GM19023 (cell line): ENCODE measurements around the gene CHST12.

ENCODE experiments used
- ATAC-seq: cut with Tn5 transposase; IDR thresholded peaks from one replicate; pipeline ENCODE4 v1.9.1; 2021; ENCODE audit warnings: mild to moderate bottlenecking, moderate library complexity; ENCODE audit not compliant: unreplicated experiment

Gene CHST12

DNA sequence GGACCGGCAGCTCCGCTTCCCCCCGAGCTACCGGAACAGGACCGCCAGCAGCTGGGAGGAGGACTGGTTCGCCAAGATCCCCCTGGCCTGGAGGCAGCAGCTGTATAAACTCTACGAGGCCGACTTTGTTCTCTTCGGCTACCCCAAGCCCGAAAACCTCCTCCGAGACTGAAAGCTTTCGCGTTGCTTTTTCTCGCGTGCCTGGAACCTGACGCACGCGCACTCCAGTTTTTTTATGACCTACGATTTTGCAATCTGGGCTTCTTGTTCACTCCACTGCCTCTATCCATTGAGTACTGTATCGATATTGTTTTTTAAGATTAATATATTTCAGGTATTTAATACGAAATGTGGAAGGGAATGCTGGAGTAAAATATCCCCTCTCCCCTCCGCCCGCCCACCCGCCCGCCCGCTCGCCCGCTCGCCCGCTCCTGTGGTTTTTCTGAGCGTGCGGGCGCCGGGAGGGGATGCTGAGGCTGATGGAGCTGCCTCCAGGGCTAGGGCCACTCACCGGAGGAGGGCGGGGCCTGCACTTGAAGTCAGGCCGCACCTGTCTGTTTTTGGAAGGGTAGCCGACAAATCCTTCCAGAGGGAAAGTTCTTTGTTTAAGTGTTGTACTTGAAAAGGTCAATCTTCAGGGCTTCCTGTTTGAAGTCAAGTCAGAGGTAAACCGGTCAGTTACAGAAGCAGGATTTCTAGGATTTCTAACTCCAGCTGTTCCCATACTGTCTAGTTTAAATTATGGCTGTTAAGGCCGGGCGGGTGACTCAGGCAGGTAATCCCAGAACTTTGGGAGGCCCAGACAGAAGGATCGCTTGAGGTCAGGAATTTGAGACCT is 30.5 kb downstream of the CHST12 start:
- no peak for ATAC-seq

DNA sequence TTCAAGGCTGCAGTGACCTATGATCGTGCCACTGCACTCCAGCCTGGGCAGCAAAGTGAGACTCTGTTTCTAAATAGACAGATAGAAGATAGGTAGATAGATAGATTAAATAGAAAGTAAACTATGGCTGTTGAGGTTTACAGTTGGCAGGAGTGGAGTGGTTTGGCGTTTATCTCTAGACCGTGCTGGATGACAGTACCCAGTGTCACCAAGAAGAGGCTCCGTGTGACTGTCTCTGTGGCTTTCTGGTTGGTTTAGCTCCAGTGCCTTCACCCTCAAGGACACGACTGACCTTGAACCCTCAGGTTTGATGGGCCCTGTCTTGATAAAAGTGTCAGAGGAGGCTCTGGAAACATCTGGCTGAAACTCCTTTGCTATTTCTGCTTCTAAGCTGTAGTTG is 31.7 kb downstream of the CHST12 start:
- no peak for ATAC-seq

GRCh38 chr7:2436341-2437104 is 33.1 kb downstream of the CHST12 start:
- no peak for ATAC-seq

GRCh38 chr7:2437136-2437535 is 33.7 kb downstream of the CHST12 start:
- no peak for ATAC-seq

GRCh38 chr7:2437537-2438148 is 34.2 kb downstream of the CHST12 start:
- ATAC-seq, result no peak

DNA sequence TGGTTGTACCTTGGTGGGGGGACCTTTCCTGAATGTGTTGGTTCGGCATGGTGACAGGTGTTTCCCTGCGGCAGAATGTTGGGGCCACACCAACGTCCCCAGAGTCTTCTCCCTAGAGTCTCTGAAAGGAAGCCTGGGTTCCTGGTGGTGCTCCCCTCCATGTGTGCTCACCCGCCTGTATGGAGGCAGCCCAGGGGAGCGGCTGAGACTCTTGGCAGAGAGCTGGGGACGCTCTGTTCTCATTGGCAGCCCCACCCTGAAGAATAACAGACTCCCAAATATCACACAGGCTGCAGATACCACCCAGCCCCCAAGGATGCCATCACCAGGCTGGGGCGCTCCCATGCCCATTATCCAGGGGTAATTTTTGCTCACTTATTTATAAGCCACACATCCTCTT is 34.8 kb downstream of the CHST12 start:
- no peak for ATAC-seq

GRCh38 chr7:2438775-2439174 is 35.4 kb downstream of the CHST12 start:
- ATAC-seq, result no peak

DNA sequence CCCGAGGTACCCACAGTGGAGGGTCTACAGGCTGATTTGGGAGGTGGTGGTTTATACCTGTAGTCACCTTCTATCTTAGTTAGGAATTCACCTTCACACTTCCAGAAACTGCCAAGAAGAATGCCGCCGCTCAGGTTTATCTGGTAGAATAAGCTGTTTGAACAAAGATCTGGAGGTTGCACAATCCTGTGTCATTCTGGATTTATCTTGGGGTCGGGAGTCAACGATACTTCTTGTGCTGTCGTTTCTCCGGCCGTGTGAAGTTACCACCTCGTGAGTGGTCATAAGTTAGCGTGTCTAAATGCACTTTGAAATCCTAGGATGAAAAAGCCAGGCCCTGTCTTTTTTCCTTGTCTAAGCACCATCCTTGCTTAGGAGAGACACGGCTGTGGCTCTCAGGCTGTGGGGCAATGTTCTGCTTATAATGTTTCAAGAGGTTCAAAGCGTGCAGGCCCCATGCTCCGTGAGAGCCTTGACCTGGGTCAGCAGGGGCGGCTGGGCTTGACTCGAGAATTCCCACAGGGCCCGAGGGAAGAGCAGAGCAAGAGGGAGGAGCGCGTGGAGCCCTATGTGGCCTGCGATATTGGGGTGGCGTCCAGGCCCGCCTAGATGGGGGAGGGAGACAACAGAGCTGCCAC is 37.3 kb downstream of the CHST12 start:
- no peak for ATAC-seq

DNA sequence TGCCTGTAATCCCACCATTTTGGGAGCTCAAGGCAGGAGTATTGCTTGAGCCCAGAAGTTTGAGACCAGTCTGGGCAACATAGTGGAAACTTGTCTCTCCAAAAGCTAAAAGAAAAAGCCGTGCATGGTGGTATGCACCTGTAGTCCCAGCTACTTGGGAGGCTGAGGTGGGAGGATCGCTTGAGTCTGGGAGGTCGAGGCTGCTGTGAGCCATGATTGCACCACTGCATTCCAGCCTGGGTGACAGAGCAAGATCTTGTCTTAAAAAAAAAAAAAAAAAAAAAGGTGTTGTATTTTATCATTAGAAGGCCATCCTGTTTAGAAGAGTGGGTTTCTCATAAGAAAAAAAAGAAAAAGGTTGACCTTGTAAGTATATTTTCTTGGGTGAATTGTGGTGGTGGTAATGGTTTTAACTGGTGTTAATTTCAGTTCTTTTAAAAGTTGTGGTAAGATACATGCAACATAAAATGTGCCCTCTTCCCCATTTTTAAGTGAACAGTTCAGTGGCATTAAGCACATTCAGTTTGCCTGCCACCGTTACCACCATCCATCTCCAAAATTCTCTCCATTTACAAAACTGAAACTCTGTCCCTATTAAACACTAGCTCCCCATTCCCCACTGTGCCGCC is 38.1 kb downstream of the CHST12 start:
- no peak for ATAC-seq

- no peak for ATAC-seq
Observed at GRCh38 chr7:2443491-2443890, 40.1 kb downstream of the CHST12 start.

GRCh38 chr7:2444476-2444875 is 41.1 kb downstream of the CHST12 start:
- ATAC-seq, result no peak

DNA sequence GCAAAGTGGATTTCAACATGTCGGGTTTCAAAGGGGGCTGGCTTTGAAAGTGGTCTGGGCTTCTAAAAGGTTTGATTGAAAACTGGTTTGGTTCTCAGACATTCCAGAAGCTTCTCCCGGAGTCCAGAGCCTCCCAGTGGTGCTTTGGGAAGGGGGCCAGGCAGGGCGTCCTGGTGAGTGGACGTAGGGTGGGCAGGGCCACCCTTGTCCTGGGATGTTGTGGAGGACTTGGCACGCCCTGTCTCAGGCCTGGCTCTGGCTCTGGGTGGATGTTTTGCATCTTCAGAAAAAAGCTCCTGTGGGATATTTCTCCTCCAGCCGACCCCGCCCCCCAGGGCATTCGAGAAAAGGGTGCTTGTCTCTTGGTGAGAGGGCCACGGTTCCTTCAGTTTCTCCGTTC is 41.6 kb downstream of the CHST12 start:
- no peak for ATAC-seq

DNA sequence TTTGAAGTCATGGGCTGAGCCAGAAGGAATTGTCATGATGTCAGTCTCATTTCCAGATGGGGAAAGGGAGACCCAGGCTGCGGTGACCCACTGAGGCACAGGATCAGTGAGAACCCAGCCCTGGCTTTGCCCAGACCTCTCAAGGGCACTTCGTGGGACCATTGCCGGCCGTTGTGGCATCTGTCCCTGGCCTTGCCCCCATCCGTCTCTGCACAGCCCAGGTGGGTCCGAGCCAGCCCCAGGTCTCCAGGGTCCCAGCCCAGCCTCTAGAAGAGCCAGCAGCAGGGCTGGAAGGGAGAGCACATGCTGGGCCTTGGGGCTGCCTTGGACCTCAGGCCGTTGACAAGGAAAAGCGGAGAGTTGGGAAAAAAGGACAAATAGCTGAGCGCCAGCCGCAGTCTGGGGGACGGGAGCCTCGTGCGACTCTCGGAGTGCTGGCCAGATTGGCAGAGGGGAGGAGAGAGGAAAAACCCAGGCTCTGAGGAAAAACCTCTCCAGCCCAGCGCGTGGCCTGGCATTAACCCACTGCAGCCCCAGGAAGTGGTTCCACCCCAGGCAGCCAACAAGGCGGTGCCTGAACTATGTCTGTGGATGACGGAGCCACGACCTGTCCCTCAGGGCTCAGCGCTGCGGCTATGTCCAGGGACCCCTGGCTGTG is 42.6 kb downstream of the CHST12 start:
- ATAC-seq, result no peak

- no peak for ATAC-seq
Observed at GRCh38 chr7:2446676-2447075, 43.3 kb downstream of the CHST12 start.

DNA sequence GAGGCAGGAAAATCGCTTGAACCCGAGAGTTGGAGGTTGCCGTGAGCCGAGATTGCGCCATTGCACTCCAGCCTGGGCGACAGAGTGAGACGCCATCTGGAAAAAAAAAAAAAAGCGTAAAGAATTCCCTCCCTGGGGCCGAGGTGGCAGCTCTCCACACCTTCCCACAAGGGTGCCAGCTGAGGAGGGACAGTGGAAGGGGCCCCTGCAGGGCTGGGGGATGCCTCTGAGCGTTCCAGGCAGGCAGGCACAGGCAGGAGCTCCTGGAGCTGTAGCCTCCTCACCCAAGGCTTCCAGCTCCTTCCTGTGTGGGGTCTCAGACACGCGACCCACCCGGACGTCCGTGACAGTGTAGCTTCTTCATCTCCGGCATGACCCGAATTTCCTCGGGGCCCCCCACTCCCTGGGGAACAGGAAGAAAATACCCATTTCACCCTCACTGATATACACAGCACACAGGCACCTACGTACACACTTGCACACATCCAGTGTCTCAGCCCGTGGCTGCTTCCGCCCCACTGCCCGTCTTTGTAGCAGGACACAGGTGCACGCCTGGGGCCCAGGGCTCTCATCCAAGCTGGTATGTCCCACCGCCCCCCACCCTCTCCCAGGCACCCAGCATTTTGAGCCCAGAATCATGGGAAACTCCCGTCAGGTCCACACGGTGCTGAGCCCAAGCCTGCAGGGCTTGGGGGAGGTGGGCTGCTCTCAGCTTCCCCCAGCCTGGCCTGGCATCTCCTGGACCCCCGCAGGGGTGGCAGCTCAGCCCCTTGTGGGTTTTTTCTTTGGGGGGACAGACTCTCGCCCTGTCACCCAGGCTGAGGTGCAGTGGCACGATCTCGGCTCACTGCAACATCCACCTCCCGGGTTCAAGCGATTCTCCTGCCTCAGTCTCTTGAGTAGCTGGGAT is 47.0 kb downstream of the CHST12 start:
- no peak for ATAC-seq

- ATAC-seq, result peak; percentile 75
Observed at GRCh38 chr7:2451171-2452073, 48.0 kb downstream of the CHST12 start.

GRCh38 chr7:2452074-2452507 is 48.7 kb downstream of the CHST12 start:
- peak; percentile 39 for ATAC-seq

DNA sequence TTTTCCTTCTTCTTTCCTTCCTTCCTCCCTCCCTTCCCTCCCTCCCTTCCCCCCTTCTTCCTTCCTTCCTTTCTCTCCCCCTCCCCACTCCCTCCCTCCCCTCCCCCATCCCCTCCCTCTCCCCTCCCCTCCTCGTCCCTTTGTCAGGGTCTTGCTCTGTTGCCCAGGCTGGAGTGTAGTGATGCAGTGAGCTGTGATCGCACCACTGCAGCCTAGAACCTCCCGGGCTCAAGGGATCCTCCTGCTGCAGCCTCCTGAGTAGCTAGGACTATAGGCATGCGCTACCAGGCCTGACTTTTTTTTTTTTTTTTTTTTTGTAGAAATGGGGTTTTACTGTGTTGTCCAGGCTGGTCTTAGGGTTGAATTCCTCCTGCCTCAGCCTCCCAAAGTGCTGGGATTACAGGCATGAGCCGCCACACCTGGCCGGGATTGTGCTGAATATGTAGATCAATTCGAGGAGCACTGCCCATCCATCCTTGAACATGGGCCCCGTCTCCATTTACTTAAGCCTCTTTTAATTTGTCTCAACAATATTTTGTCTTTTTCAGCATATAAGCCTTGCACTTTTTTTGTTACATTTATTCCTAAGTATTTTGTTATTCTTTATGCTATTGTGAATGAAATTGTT is 49.3 kb downstream of the CHST12 start:
- no peak for ATAC-seq
